GM23248 (cell line): Measurements from ENCODE around the gene PCDHA8. TPM values are rescaled to one million over a fixed set of nuclear protein-coding genes. Genes with fewer than 3 reads are reported as not detected.

Experiments
- DNase-seq: peaks from one replicate; pipeline ENCODE4 v3.0.0-alpha.2; 2015
- H2AFZ ChIP-seq: fragments of 200-600 bp; sonication (generic); 2 replicates; pipeline ENCODE4 v1.6.1; 2016; ENCODE audit warnings: antibody characterized with exemption
- H3F3A ChIP-seq: fragments of 200-600 bp; sonication (generic); 2 replicates; pipeline ENCODE4 v1.6.1; 2016; ENCODE audit warnings: mild to moderate bottlenecking, antibody characterized with exemption, mixed run types; ENCODE audit not compliant: insufficient read depth
- H3K27ac ChIP-seq: fragments of 200-600 bp; sonication (generic); 2 replicates; pipeline ENCODE4 v1.5.1; 2016; ENCODE audit warnings: mild to moderate bottlenecking
- H3K27me3 ChIP-seq: fragments of 200-600 bp; sonication (generic); replicated peaks from 2 replicates; pipeline ENCODE4 v1.6.1; 2016; ENCODE audit warnings: mild to moderate bottlenecking; ENCODE audit not compliant: insufficient read depth
- H3K36me3 ChIP-seq: fragments of 200-600 bp; sonication (generic); 2 replicates; pipeline ENCODE4 v1.6.1; 2016; ENCODE audit warnings: low read depth, mild to moderate bottlenecking
- H3K4me1 ChIP-seq: fragments of 200-600 bp; sonication (generic); 2 replicates; pipeline ENCODE4 v1.6.1; 2016; ENCODE audit warnings: mild to moderate bottlenecking; ENCODE audit not compliant: insufficient read depth
- H3K4me2 ChIP-seq: fragments of 200-600 bp; sonication (generic); one replicate; pipeline ENCODE4 v1.6.1; 2016; ENCODE audit warnings: mild to moderate bottlenecking; ENCODE audit not compliant: unreplicated experiment
- H3K4me3 ChIP-seq: fragments of 200-600 bp; sonication (generic); 2 replicates; pipeline ENCODE4 v1.5.1; 2016; ENCODE audit warnings: mild to moderate bottlenecking
- H3K79me2 ChIP-seq: fragments of 200-600 bp; sonication (generic); 2 replicates; pipeline ENCODE4 v1.6.1; 2016; ENCODE audit warnings: mild to moderate bottlenecking; ENCODE audit not compliant: insufficient read depth
- H3K9ac ChIP-seq: fragments of 200-600 bp; sonication (generic); 2 replicates; pipeline ENCODE4 v1.6.1; 2016; ENCODE audit warnings: mild to moderate bottlenecking
- H3K9me2 ChIP-seq: fragments of 200-600 bp; sonication (generic); 2 replicates; pipeline ENCODE4 v1.6.1; 2016; ENCODE audit warnings: mixed run types, mild to moderate bottlenecking, moderate library complexity; ENCODE audit not compliant: insufficient read depth
- H3K9me3 ChIP-seq: fragments of 200-600 bp; sonication (generic); one replicate; pipeline ENCODE4 v1.6.1; 2017; ENCODE audit warnings: low read depth
- H4K20me1 ChIP-seq: fragments of 200-600 bp; sonication (generic); 2 replicates; pipeline ENCODE4 v1.6.0; 2016; ENCODE audit not compliant: insufficient read depth
- EZH2 ChIP-seq: fragments of 200-600 bp; sonication (generic); IDR thresholded peaks from 2 replicates; pipeline ENCODE4 v1.6.1; 2018; ENCODE audit warnings: antibody characterized with exemption, mild to moderate bottlenecking; ENCODE audit not compliant: insufficient read depth, poor library complexity, severe bottlenecking
- EZH2phosphoT487 ChIP-seq: fragments of 200-600 bp; sonication (generic); IDR thresholded peaks from 2 replicates; pipeline ENCODE4 v1.6.1; 2018; ENCODE audit warnings: antibody characterized with exemption, moderate library complexity, mild to moderate bottlenecking, low read depth; ENCODE audit not compliant: insufficient read depth
- WGBS, 2 experiments: methylation state at CpG; one replicate each; pipeline ENCODE4 v1.1.6; 2015 to 2017; ENCODE audit warnings: low lambda C conversion rate in 2 of 2, low coverage in 1 of 2; ENCODE audit errors: missing lambda C conversion rate in 2 of 2; 5-methylcytosine and 5-hydroxymethylcytosine counted together
- in situ Hi-C: fragments of 300-500 bp; cut with MboI; formaldehyde crosslinking; loops from 2 replicates; pipeline ENCODE4 v1.15.0; 2020
- polyA plus RNA-seq: library from polyadenylated mRNA; unstranded; fragments of >200 nt; fragmentation: Nextera tagmentation; extraction: Ambion mirVana; gene quantifications from 2 replicates; pipeline ENCODE4 v1.2.1, GENCODE V29; 2016
- total RNA-seq: library from RNA; depleted of rRNA; stranded (reverse); fragments of >200 nt; shearing (Covaris generic); gene quantifications from 2 replicates; pipeline ENCODE4 v1.2.3, GENCODE V29; 2014; rRNA removed

The PCDHA8 gene
- total and polyA plus RNA-seq, 2 experiments from 2014 or later: not detected

DNA sequence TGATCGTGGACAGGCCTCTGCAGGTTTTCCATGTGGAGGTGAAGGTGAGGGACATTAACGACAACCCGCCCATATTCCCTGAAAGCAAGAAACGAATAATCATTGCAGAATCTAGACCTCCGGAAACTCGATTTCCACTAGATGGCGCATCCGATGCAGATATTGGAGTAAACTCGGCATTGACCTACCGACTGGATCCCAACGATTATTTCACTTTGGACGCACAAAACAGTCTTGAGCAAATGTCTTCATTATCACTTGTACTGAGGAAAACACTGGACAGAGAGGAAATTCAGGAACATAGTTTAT is 41.6 kb downstream of the PCDHA8 start:
- no peaks in the 10 kb centered on the region for H3K79me2 ChIP-seq
- no peaks in the 10 kb centered on the region for H3K9me3 ChIP-seq
- no peak overlapping the region for H3K4me3 ChIP-seq
- H3K9ac ChIP-seq: no peak overlapping the region
- H3K36me3 ChIP-seq: no peaks in the 10 kb centered on the region
- TF ChIP-seq EZH2phosphoT487 (no peak), EZH2 (no peak)
- 19 to 20% methylated on average over 12 of the region's 12 CpGs for WGBS, 2 experiments
- no peaks in the 10 kb centered on the region for H4K20me1 ChIP-seq
- no peak overlapping the region for H2AFZ ChIP-seq
- in situ Hi-C loops: no loop called here
- H3K27ac ChIP-seq: no peak overlapping the region
- no peaks in the 10 kb centered on the region for H3K9me2 ChIP-seq
- no peak for DNase-seq
- H3K4me2 ChIP-seq: no peak overlapping the region
- H3F3A ChIP-seq: no peaks in the 10 kb centered on the region
- no peaks in the 10 kb centered on the region for H3K27me3 ChIP-seq
- no peaks in the 10 kb centered on the region for H3K4me1 ChIP-seq

DNA sequence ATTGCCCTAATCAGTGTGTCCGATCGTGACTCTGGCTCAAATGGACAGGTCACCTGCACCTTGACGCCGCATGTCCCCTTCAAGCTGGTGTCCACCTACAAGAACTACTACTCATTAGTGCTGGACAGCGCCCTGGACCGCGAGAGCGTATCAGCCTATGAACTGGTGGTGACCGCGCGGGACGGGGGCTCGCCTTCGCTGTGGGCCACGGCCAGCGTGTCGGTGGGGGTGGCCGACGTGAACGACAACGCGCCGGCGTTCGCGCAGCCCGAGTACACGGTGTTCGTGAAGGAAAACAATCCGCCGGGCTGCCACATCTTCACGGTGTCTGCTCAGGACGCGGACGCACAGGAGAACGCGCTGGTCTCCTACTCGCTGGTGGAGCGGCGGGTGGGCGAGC is 42.4 kb downstream of the PCDHA8 start:
- Histone ChIP-seq H3K9ac (no peak overlapping the region), H4K20me1 (no peaks in the 10 kb centered on the region), H3K4me2 (no peak overlapping the region), H3K79me2 (no peaks in the 10 kb centered on the region), H2AFZ (no peak overlapping the region), H3K36me3 (no peaks in the 10 kb centered on the region), H3F3A (no peaks in the 10 kb centered on the region), H3K9me3 (no peaks in the 10 kb centered on the region), H3K27me3 (no peaks in the 10 kb centered on the region), H3K4me3 (no peak overlapping the region), H3K9me2 (no peaks in the 10 kb centered on the region), H3K27ac (no peak overlapping the region), H3K4me1 (no peaks in the 10 kb centered on the region)
- WGBS, 2 experiments: 40 to 41% methylated on average over 33 to 37 of the region's 41 CpGs
- DNase-seq: no peak
- TF ChIP-seq EZH2phosphoT487: no peak
- no peak for TF ChIP-seq EZH2
- in situ Hi-C loops: no loop called here

GRCh38 chr5:140883927-140884697 is 43.1 kb downstream of the PCDHA8 start:
- Histone ChIP-seq H2AFZ (no peak overlapping the region), H3F3A (no peaks in the 10 kb centered on the region), H3K9ac (no peak overlapping the region), H3K9me2 (no peaks in the 10 kb centered on the region), H4K20me1 (no peaks in the 10 kb centered on the region), H3K36me3 (no peaks in the 10 kb centered on the region), H3K4me1 (no peaks in the 10 kb centered on the region), H3K4me2 (no peak overlapping the region), H3K27me3 (no peaks in the 10 kb centered on the region), H3K79me2 (no peaks in the 10 kb centered on the region), H3K4me3 (no peak overlapping the region), H3K9me3 (no peaks in the 10 kb centered on the region), H3K27ac (no peak overlapping the region)
- no peak for DNase-seq
- in situ Hi-C loops: no loop called here
- WGBS, 2 experiments: 50 to 51% methylated on average over 56 to 75 of the region's 79 CpGs
- TF ChIP-seq EZH2phosphoT487: no peak
- TF ChIP-seq EZH2: no peak

Other genes starting within 250 kb of the PCDHA8 start
- gene CD14, start 208.0 kb upstream of the PCDHA8 start, total RNA-seq: 1.9 and 6.1 TPM in 2 replicates
- 2.1 and 3.2 TPM in 2 replicates for gene CD14, start 208.0 kb upstream of the PCDHA8 start, polyA plus RNA-seq
- 14.4 and 48.2 TPM in 2 replicates for gene TMCO6, start 201.7 kb upstream of the PCDHA8 start, total RNA-seq
- 5.4 and 5.6 TPM in 2 replicates for gene TMCO6, start 201.7 kb upstream of the PCDHA8 start, polyA plus RNA-seq
- 21.9 and 25.4 TPM in 2 replicates for gene NDUFA2, start 193.6 kb upstream of the PCDHA8 start, total RNA-seq
- 117 and 120 TPM in 2 replicates for gene NDUFA2, start 193.6 kb upstream of the PCDHA8 start, polyA plus RNA-seq
- gene IK, start 193.4 kb upstream of the PCDHA8 start, total RNA-seq: 72.0 and 72.2 TPM in 2 replicates
- gene IK, start 193.4 kb upstream of the PCDHA8 start, polyA plus RNA-seq: 105 and 106 TPM in 2 replicates
- 17.5 and 19.6 TPM in 2 replicates for gene WDR55, start 176.3 kb upstream of the PCDHA8 start, total RNA-seq
- gene WDR55, start 176.3 kb upstream of the PCDHA8 start, polyA plus RNA-seq: 17.7 and 18.6 TPM in 2 replicates
- gene DND1, start 167.6 kb upstream of the PCDHA8 start, total RNA-seq: 0.22 and 0.38 TPM in 2 replicates
- 0.14 TPM in 1 of 2 replicates, not detected in the other for gene DND1, start 167.6 kb upstream of the PCDHA8 start, polyA plus RNA-seq
- gene HARS1, start 149.8 kb upstream of the PCDHA8 start, total RNA-seq: 75.7 and 85.0 TPM in 2 replicates
- 92.5 and 97.6 TPM in 2 replicates for gene HARS1, start 149.8 kb upstream of the PCDHA8 start, polyA plus RNA-seq
- 29.7 and 32.8 TPM in 2 replicates for gene HARS2, start 149.7 kb upstream of the PCDHA8 start, total RNA-seq
- gene HARS2, start 149.7 kb upstream of the PCDHA8 start, polyA plus RNA-seq: 20.7 and 23.3 TPM in 2 replicates
- 43.1 TPM in 2 replicates for gene ZMAT2, start 140.7 kb upstream of the PCDHA8 start, total RNA-seq
- 34.7 and 36.3 TPM in 2 replicates for gene ZMAT2, start 140.7 kb upstream of the PCDHA8 start, polyA plus RNA-seq
- gene PCDHA1, start 55.0 kb upstream of the PCDHA8 start, total RNA-seq: not detected in 2 replicates
- gene PCDHA1, start 55.0 kb upstream of the PCDHA8 start, polyA plus RNA-seq: not detected in 2 replicates
- gene PCDHA2, start 46.3 kb upstream of the PCDHA8 start, total RNA-seq: not detected in 2 replicates
- gene PCDHA2, start 46.3 kb upstream of the PCDHA8 start, polyA plus RNA-seq: 0.06 TPM in 1 of 2 replicates, not detected in the other
- not detected in 2 replicates for gene PCDHA3, start 40.1 kb upstream of the PCDHA8 start, total RNA-seq
- 0.05 and 0.09 TPM in 2 replicates for gene PCDHA3, start 40.1 kb upstream of the PCDHA8 start, polyA plus RNA-seq
- not detected in 2 replicates for gene PCDHA4, start 34.1 kb upstream of the PCDHA8 start, total RNA-seq
- not detected in 2 replicates for gene PCDHA4, start 34.1 kb upstream of the PCDHA8 start, polyA plus RNA-seq
- not detected in 2 replicates for gene PCDHA5, start 19.6 kb upstream of the PCDHA8 start, total RNA-seq
- not detected in 2 replicates for gene PCDHA5, start 19.6 kb upstream of the PCDHA8 start, polyA plus RNA-seq
- gene PCDHA6, start 13.2 kb upstream of the PCDHA8 start, total RNA-seq: 0.13 and 0.22 TPM in 2 replicates
- 0.10 TPM in 1 of 2 replicates, not detected in the other for gene PCDHA6, start 13.2 kb upstream of the PCDHA8 start, polyA plus RNA-seq
- not detected in 2 replicates for gene PCDHA7, start 6.9 kb upstream of the PCDHA8 start, total RNA-seq
- gene PCDHA7, start 6.9 kb upstream of the PCDHA8 start, polyA plus RNA-seq: not detected in 2 replicates
- not detected in 2 replicates for gene PCDHA9, start 7.2 kb downstream of the PCDHA8 start, total RNA-seq
- 0.04 TPM in 1 of 2 replicates, not detected in the other for gene PCDHA9, start 7.2 kb downstream of the PCDHA8 start, polyA plus RNA-seq
- gene PCDHA10, start 14.7 kb downstream of the PCDHA8 start, total RNA-seq: 0.11 and 0.13 TPM in 2 replicates
- gene PCDHA10, start 14.7 kb downstream of the PCDHA8 start, polyA plus RNA-seq: 0.13 and 0.26 TPM in 2 replicates
- not detected in 2 replicates for gene PCDHA11, start 27.8 kb downstream of the PCDHA8 start, total RNA-seq
- gene PCDHA11, start 27.8 kb downstream of the PCDHA8 start, polyA plus RNA-seq: not detected in 2 replicates
- not detected in 2 replicates for gene PCDHA12, start 34.1 kb downstream of the PCDHA8 start, total RNA-seq
- gene PCDHA12, start 34.1 kb downstream of the PCDHA8 start, polyA plus RNA-seq: not detected in 2 replicates
- gene PCDHA13, start 40.9 kb downstream of the PCDHA8 start, total RNA-seq: not detected in 2 replicates
- not detected in 2 replicates for gene PCDHA13, start 40.9 kb downstream of the PCDHA8 start, polyA plus RNA-seq
- gene PCDHAC1, start 85.1 kb downstream of the PCDHA8 start, total RNA-seq: 0.38 TPM in 1 of 2 replicates, not detected in the other
- not detected in 2 replicates for gene PCDHAC1, start 85.1 kb downstream of the PCDHA8 start, polyA plus RNA-seq
- gene PCDHAC2, start 125.3 kb downstream of the PCDHA8 start, total RNA-seq: not detected in 2 replicates
- not detected in 2 replicates for gene PCDHAC2, start 125.3 kb downstream of the PCDHA8 start, polyA plus RNA-seq
- not detected in 2 replicates for gene PCDHB1, start 210.2 kb downstream of the PCDHA8 start, total RNA-seq
- gene PCDHB1, start 210.2 kb downstream of the PCDHA8 start, polyA plus RNA-seq: not detected in 2 replicates